NCI-H2107 (cell line): ENCODE results near the gene PTPRE.

Experiments used
- DNase-seq: peaks from one replicate; lab custom pipeline; 2025; lab: John Stamatoyannopoulos, UW

Gene PTPRE

GRCh38 chr10:127906548-127907377 is at the start of gene PTPRE:
Gene PTPRE (plus strand): TSS chr10:127907103. CDS start chr10:128040882, 133,779 bp downstream.
- no peak for DNase-seq

- no peak for DNase-seq
Measured at GRCh38 chr10:127860592-127860991, 46.3 kb upstream of the PTPRE start.

GRCh38 chr10:127863231-127863825 is 43.6 kb upstream of the PTPRE start:
- DNase-seq = no peak

GRCh38 chr10:127866276-127867013 is 40.5 kb upstream of the PTPRE start:
- no peak for DNase-seq

GRCh38 chr10:127867805-127868204 is 39.1 kb upstream of the PTPRE start:
- no peak for DNase-seq

- DNase-seq = no peak
Measured at GRCh38 chr10:127869329-127869728, 37.6 kb upstream of the PTPRE start.

- no peak for DNase-seq
Measured at GRCh38 chr10:127871631-127872010, 35.3 kb upstream of the PTPRE start.

GRCh38 chr10:127872011-127872761 is 34.7 kb upstream of the PTPRE start:
- DNase-seq = no peak

GRCh38 chr10:127872871-127873600 is 33.9 kb upstream of the PTPRE start:
- DNase-seq = no peak

GRCh38 chr10:127873901-127874470 is 32.9 kb upstream of the PTPRE start:
- DNase-seq = no peak

- DNase-seq = no peak
Measured at GRCh38 chr10:127874671-127875448, 32.0 kb upstream of the PTPRE start.

GRCh38 chr10:127875449-127875765 is 31.5 kb upstream of the PTPRE start:
- DNase-seq = no peak

GRCh38 chr10:127875916-127876315 is 31.0 kb upstream of the PTPRE start:
- no peak for DNase-seq

- DNase-seq = no peak
Measured at GRCh38 chr10:127877116-127877515, 29.8 kb upstream of the PTPRE start.

- DNase-seq = no peak
Measured at GRCh38 chr10:127877699-127878098, 29.2 kb upstream of the PTPRE start.

- DNase-seq = no peak
Measured at GRCh38 chr10:127878475-127879055, 28.3 kb upstream of the PTPRE start.

GRCh38 chr10:127880557-127880956 is 26.3 kb upstream of the PTPRE start:
- DNase-seq = no peak

- DNase-seq = no peak
Measured at GRCh38 chr10:127881262-127881661, 25.6 kb upstream of the PTPRE start.

GRCh38 chr10:127882391-127882790 is 24.5 kb upstream of the PTPRE start:
- DNase-seq = no peak

- no peak for DNase-seq
Measured at GRCh38 chr10:127882801-127883459, 24.0 kb upstream of the PTPRE start.
